CD8-positive, alpha-beta memory T cell (primary cell): Measurements from ENCODE around the gene PKP4. TPM values are rescaled to one million over a fixed set of nuclear protein-coding genes. Genes with fewer than 3 reads are reported as not detected.

Experiments used
- CTCF ChIA-PET: fragments of 350-600 bp; sonication (Branson Sonifier 250); formaldehyde crosslinking; loops from one replicate; lab custom pipeline; 2021; ENCODE audit warnings: antibody characterized with exemption; lab: Charles Lee
- POLR2A ChIA-PET: fragments of 350-600 bp; sonication (Branson Sonifier 250); formaldehyde crosslinking; loops from one replicate; lab custom pipeline; 2021; ENCODE audit warnings: antibody characterized with exemption; lab: Charles Lee
- DNase-seq, 5 donors: peaks; one replicate each; pipeline versions ENCODE4 v3.0.0 to v3.0.0-alpha.2; 2020 to 2022; ENCODE audit warnings: mixed read lengths in 1 of 5
- H3K27ac ChIP-seq: one replicate; pipeline ENCODE4 v1.7.0; 2013; ENCODE audit warnings: low read depth, mild to moderate bottlenecking, low read length, moderate library complexity
- H3K27me3 ChIP-seq: 2 replicates; pipeline ENCODE4 v1.7.0; 2013; ENCODE audit warnings: low read length, mild to moderate bottlenecking; ENCODE audit not compliant: insufficient read depth, poor library complexity, severe bottlenecking
- H3K36me3 ChIP-seq: 2 replicates; pipeline ENCODE4 v1.7.0; 2013; ENCODE audit warnings: mild to moderate bottlenecking, low read length, moderate library complexity; ENCODE audit not compliant: insufficient read depth
- H3K4me1 ChIP-seq: 2 replicates; pipeline ENCODE4 v1.7.0; 2013; ENCODE audit warnings: mild to moderate bottlenecking, low read length, moderate library complexity; ENCODE audit not compliant: insufficient read depth
- H3K4me3 ChIP-seq: 2 replicates; pipeline ENCODE4 v1.7.0; 2013; ENCODE audit warnings: mild to moderate bottlenecking, low read length
- H3K9me3 ChIP-seq: 2 replicates; pipeline ENCODE4 v1.7.0; 2013; ENCODE audit warnings: mild to moderate bottlenecking, low read length
- H3K27ac Mint-ChIP-seq, 8 donors: one replicate each; pipeline ENCODE4 v1.8.0; 2020 to 2021; ENCODE audit warnings: mixed read lengths in 8 of 8, mild to moderate bottlenecking in 6 of 8, inconsistent platforms in 3 of 8, moderate library complexity in 3 of 8
- H3K27me3 Mint-ChIP-seq, 2 donors: one replicate each; pipeline ENCODE4 v1.8.0; 2020 to 2021; ENCODE audit warnings: mixed read lengths in 2 of 2, mild to moderate bottlenecking in 1 of 2, moderate library complexity in 1 of 2
- H3K36me3 Mint-ChIP-seq, 3 donors: one replicate each; pipeline ENCODE4 v1.8.0; 2020 to 2021; ENCODE audit warnings: mixed read lengths in 3 of 3, inconsistent platforms in 1 of 3, mild to moderate bottlenecking in 1 of 3
- H3K4me1 Mint-ChIP-seq, 3 donors: one replicate each; pipeline ENCODE4 v1.8.0; 2020 to 2021; ENCODE audit warnings: mixed read lengths in 3 of 3, inconsistent platforms in 1 of 3, mild to moderate bottlenecking in 1 of 3
- H3K4me3 Mint-ChIP-seq, 7 donors: one replicate each; pipeline ENCODE4 v1.8.0; 2020 to 2021; ENCODE audit warnings: mixed read lengths in 7 of 7, mild to moderate bottlenecking in 6 of 7, moderate library complexity in 4 of 7, inconsistent platforms in 2 of 7
- H3K9me3 Mint-ChIP-seq, 5 donors: one replicate each; pipeline ENCODE4 v1.8.0; 2020 to 2022; ENCODE audit warnings: mixed read lengths in 5 of 5, mild to moderate bottlenecking in 3 of 5, moderate library complexity in 2 of 5, inconsistent platforms in 1 of 5
- polyA plus RNA-seq: library from polyadenylated mRNA; unstranded; fragments of 300-500 nt; fragmentation: Illumina TruSeq; gene quantifications from one replicate; pipeline ENCODE4 v1.2.3, GENCODE V29; 2021
- total RNA-seq, 2 experiments: library from RNA; stranded (reverse); gene quantifications; one replicate each; pipeline ENCODE4 v1.2.3, GENCODE V29; 2021

Gene PKP4
- total and polyA plus RNA-seq, 3 experiments from 2014 or later = 1.5 to 32.2 (median 29.6) TPM

DNA sequence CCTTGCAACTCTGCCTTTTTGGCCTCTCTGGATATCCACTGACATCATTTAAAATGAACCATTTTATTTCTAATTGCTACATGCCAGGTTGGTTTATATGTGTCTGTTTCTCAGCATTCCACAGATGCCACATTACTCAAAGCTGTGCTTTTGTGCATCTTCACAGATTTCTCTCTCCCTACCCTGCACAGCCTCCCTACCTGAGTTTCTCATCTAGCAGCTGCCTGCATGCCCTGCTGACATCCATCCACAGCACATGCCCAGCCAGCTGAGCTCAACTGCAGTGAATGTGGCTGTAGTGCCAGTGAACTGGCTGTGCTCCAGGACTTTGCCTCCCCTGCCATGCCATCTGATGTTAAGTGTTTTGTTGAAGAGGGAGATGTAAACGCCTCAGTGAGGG is 44.5 kb downstream of the PKP4 start:
- Histone ChIP-seq H3K27ac (no peak overlapping the region), H3K27me3 (no peaks in the 10 kb centered on the region), H3K9me3 (no peaks in the 10 kb centered on the region), H3K4me3 (no peak overlapping the region), H3K4me1 (no peaks in the 10 kb centered on the region), H3K36me3 (no peaks in the 10 kb centered on the region)
- CTCF ChIA-PET = no interaction called here
- Mint-ChIP-seq H3K4me3 (no peak overlapping the region), H3K4me1 (peaks cover 0 to 10% (median 3%) of the 10 kb centered on the region in 3 donors), H3K36me3 (peaks cover 0 to 2% (median 0%) of the 10 kb centered on the region in 3 donors), H3K27ac (no peak overlapping the region), H3K9me3 (no peaks in the 10 kb centered on the region), H3K27me3 (no peaks in the 10 kb centered on the region)
- no peak for DNase-seq
- POLR2A ChIA-PET = no interaction called here

DNA sequence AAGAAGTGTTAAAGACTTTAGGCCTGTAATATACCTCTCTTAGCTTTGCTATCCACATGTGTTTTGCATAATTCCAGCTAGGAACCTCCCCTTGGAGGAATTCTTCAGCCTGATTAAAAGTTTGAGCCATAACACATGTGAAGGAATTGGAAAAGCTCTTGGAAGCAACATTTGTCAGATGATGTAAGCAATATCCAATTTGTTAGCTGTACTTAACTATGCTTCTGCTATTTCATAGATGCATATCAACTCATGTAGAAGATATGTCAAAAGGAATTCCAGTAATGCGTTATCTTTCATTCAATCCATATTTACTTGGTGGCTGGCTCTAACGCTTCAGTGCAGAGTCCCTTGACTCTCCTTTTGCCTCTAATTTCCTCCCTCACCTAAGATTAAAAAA is 46.2 kb downstream of the PKP4 start:
- Histone ChIP-seq H3K9me3 (no peaks in the 10 kb centered on the region), H3K4me1 (no peaks in the 10 kb centered on the region), H3K27ac (no peak overlapping the region), H3K27me3 (no peaks in the 10 kb centered on the region), H3K36me3 (no peaks in the 10 kb centered on the region), H3K4me3 (no peak overlapping the region)
- Mint-ChIP-seq H3K4me1 (peaks cover 8 to 18% (median 10%) of the 10 kb centered on the region in 3 donors), H3K27me3 (no peaks in the 10 kb centered on the region), H3K27ac (no peak overlapping the region), H3K9me3 (no peaks in the 10 kb centered on the region), H3K4me3 (no peak overlapping the region), H3K36me3 (peaks cover 0 to 2% (median 0%) of the 10 kb centered on the region in 3 donors)
- no peak for DNase-seq
- CTCF ChIA-PET = no interaction called here
- POLR2A ChIA-PET = no interaction called here

DNA sequence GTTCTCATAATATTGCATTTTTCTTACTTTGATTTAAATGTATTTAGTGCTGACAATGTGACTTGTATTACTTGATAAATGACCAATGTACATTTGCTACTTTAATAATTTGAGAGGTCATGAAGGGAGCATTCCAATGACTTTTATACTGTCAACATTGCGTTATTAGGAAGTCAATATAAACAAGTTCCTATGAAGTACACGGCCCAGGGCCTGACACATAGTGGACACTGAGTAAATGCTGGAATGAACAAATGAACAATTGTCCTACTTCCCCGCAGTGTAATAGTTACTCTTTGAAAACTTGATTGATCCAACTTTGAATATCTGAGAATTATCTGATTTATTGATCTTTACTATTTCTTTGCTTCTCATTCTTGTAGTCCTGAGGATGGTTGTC is 47.3 kb downstream of the PKP4 start:
- DNase-seq = no peak
- no peaks in the 10 kb centered on the region for H3K36me3 ChIP-seq
- no peaks in the 10 kb centered on the region for H3K4me1 ChIP-seq
- ChIA-PET CTCF (no interaction called here), POLR2A (no interaction called here)
- Mint-ChIP-seq H3K36me3 (peaks cover 0 to 2% (median 0%) of the 10 kb centered on the region in 3 donors), H3K27ac (no peak overlapping the region), H3K9me3 (no peaks in the 10 kb centered on the region), H3K27me3 (no peaks in the 10 kb centered on the region), H3K4me1 (peaks cover 8 to 18% (median 10%) of the 10 kb centered on the region in 3 donors), H3K4me3 (no peak overlapping the region)
- H3K4me3 ChIP-seq = no peak overlapping the region
- H3K27me3 ChIP-seq = no peaks in the 10 kb centered on the region
- H3K9me3 ChIP-seq = no peaks in the 10 kb centered on the region
- no peak overlapping the region for H3K27ac ChIP-seq

DNA sequence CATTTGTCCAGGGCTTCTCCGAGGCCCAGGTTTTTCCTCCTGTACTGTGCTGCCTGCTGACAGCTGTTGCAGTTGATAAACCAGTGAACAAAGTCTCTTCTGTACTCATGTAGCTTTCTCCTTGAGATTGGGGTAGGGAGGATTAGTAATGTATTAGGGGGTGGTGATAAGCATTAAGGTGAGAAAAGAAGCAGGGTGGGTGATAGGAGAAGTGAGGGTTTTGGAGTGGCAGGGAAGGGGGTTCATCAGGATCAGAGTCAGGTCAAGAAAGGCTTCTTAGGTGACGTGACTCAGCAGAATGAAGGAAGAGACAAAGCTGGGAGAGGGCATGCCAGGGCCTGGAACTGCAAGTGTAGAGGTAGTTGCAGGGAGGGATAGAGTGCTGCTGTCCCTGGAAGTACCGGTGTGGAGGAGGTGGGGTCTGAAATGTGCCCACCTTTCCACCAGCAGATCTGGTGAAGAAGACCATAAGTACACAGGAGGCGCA is 48.7 kb downstream of the PKP4 start:
- H3K36me3 ChIP-seq = no peaks in the 10 kb centered on the region
- H3K9me3 ChIP-seq = no peaks in the 10 kb centered on the region
- no peaks in the 10 kb centered on the region for H3K27me3 ChIP-seq
- ChIA-PET POLR2A (no interaction called here), CTCF (no interaction called here)
- Mint-ChIP-seq H3K27ac (peak overlapping the region in 1 of 8 donors; percentile 2), H3K36me3 (no peaks in the 10 kb centered on the region), H3K4me1 (peaks cover 10 to 22% (median 14%) of the 10 kb centered on the region in 3 donors), H3K4me3 (no peak overlapping the region), H3K9me3 (no peaks in the 10 kb centered on the region), H3K27me3 (no peaks in the 10 kb centered on the region)
- H3K27ac ChIP-seq = no peak overlapping the region
- H3K4me3 ChIP-seq = no peak overlapping the region
- no peaks in the 10 kb centered on the region for H3K4me1 ChIP-seq
- DNase-seq = no peak

GRCh38 chr2:158507141-158507540 is 50.4 kb downstream of the PKP4 start:
- Histone ChIP-seq H3K4me3 (no peak overlapping the region), H3K36me3 (no peaks in the 10 kb centered on the region), H3K9me3 (no peaks in the 10 kb centered on the region), H3K27ac (no peak overlapping the region), H3K4me1 (no peaks in the 10 kb centered on the region), H3K27me3 (no peaks in the 10 kb centered on the region)
- POLR2A ChIA-PET = no interaction called here
- Mint-ChIP-seq H3K27me3 (no peaks in the 10 kb centered on the region), H3K4me3 (no peak overlapping the region), H3K4me1 (peaks cover 10 to 24% (median 15%) of the 10 kb centered on the region in 3 donors), H3K27ac (no peak overlapping the region), H3K9me3 (no peaks in the 10 kb centered on the region), H3K36me3 (no peaks in the 10 kb centered on the region)
- DNase-seq = no peak
- CTCF ChIA-PET = no interaction called here

DNA sequence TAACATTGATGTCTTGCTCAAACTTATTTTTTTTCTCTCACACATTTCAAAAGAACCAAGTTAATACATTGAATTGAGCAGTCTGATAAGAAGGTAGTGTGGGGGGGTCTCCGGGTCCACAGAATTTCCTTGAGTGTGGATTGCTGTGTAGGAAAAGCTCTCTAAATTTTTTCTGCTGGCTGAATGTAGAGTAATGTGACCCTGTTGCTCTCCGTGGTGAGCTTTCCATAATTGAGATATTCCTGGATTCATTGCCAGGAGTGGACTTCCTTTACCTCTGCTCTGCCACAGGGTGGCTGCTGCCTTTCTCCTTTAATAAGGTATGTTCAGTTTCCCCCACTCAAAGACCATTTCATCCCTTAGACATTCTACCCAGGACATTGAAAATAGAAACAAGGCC is 50.9 kb downstream of the PKP4 start:
- Mint-ChIP-seq H3K36me3 (no peaks in the 10 kb centered on the region), H3K27ac (no peak overlapping the region), H3K27me3 (no peaks in the 10 kb centered on the region), H3K4me3 (no peak overlapping the region), H3K9me3 (no peaks in the 10 kb centered on the region), H3K4me1 (peaks cover 10 to 24% (median 15%) of the 10 kb centered on the region in 3 donors)
- Histone ChIP-seq H3K36me3 (no peaks in the 10 kb centered on the region), H3K4me1 (no peaks in the 10 kb centered on the region), H3K4me3 (no peak overlapping the region), H3K9me3 (no peaks in the 10 kb centered on the region), H3K27me3 (no peaks in the 10 kb centered on the region), H3K27ac (no peak overlapping the region)
- ChIA-PET POLR2A (no interaction called here), CTCF (no interaction called here)
- no peak for DNase-seq

DNA sequence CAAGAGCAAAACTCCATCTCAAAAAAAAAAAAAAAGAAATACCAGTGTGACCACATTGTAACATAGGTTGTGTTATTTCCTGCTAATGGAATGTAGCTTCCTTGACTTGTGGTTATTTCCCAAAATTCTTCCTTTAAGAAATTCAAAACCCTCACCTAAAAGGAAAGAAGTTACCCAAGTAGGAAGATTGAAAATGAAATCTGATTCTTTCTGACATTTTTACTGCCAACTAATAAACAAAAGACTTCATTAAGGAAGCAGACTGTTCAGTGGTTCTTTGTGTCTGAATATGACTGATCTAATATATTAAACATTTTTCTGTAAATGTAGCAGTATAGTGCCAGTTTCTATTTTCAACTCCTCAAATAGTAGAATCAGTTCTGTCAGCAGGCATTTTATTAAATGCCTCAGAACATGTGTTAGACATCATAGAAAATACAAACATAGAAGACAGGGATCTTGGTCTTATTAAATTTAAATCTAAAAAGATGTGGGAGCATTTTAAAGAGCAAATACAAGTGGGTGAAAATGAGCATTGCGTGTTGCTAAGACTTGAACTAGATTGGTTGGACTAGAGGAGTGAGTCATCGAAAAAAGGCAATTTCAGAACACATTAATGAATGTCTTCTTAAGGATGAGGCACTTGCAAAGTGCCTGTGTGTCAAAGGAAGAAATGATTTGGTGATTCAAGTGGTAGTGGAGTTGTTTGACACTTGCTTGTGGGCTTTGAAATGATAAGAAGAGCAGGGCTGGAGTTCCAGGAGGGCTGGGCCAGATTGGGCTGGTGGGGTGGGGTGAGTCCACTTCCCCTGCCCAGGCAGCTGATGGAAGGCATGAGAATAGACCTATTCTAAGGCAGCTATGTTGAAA is 53.4 kb downstream of the PKP4 start:
- H3K27me3 Mint-ChIP-seq = no peaks in the 10 kb centered on the region
- no peak for DNase-seq
- H3K4me3 Mint-ChIP-seq = no peak overlapping the region
- Histone ChIP-seq H3K4me3 (no peak overlapping the region), H3K4me1 (no peaks in the 10 kb centered on the region), H3K27me3 (no peaks in the 10 kb centered on the region), H3K36me3 (no peaks in the 10 kb centered on the region), H3K27ac (no peak overlapping the region), H3K9me3 (no peaks in the 10 kb centered on the region)
- peaks cover 10 to 21% (median 15%) of the 10 kb centered on the region in 3 donors for H3K4me1 Mint-ChIP-seq
- POLR2A ChIA-PET = no interaction called here
- CTCF ChIA-PET = no interaction called here
- peaks cover 0 to 2% (median 1%) of the 10 kb centered on the region in 3 donors for H3K36me3 Mint-ChIP-seq
- H3K9me3 Mint-ChIP-seq = no peaks in the 10 kb centered on the region
- peak overlapping the region in 2 of 8 donors; percentile 5 to 7 for H3K27ac Mint-ChIP-seq

- H3K9me3 Mint-ChIP-seq = no peaks in the 10 kb centered on the region
- no peak for DNase-seq
- Histone ChIP-seq H3K4me3 (no peak overlapping the region), H3K27me3 (no peaks in the 10 kb centered on the region), H3K4me1 (no peaks in the 10 kb centered on the region), H3K36me3 (no peaks in the 10 kb centered on the region), H3K9me3 (no peaks in the 10 kb centered on the region), H3K27ac (no peak overlapping the region)
- no peak overlapping the region for H3K27ac Mint-ChIP-seq
- ChIA-PET CTCF (no interaction called here), POLR2A (no interaction called here)
- peaks cover 9 to 18% (median 15%) of the 10 kb centered on the region in 3 donors for H3K4me1 Mint-ChIP-seq
- H3K4me3 Mint-ChIP-seq = no peak overlapping the region
- H3K27me3 Mint-ChIP-seq = no peaks in the 10 kb centered on the region
- peaks cover 1 to 4% (median 2%) of the 10 kb centered on the region in 3 donors for H3K36me3 Mint-ChIP-seq
These were observed 54.1 kb downstream of the PKP4 start for GRCh38 chr2:158510887-158511286.
